HUDEP-2 (cell line): Measurements from ENCODE around the gene SLC35F1.
A peak's percentile ranks its signal among the peaks of the same experiment; 100 is the strongest.
"Not testable (repeated sequence)": the region's sequence is repeated elsewhere in the genome, so short reads cannot be mapped to it uniquely, and the experiment has no call there.

ENCODE experiments used
- DNase-seq, 76 experiments: peaks; one replicate each; lab custom pipeline; 2025; ENCODE audit not compliant: unreplicated experiment in 76 of 76; lab: John Stamatoyannopoulos, UW

SLC35F1 gene

DNA sequence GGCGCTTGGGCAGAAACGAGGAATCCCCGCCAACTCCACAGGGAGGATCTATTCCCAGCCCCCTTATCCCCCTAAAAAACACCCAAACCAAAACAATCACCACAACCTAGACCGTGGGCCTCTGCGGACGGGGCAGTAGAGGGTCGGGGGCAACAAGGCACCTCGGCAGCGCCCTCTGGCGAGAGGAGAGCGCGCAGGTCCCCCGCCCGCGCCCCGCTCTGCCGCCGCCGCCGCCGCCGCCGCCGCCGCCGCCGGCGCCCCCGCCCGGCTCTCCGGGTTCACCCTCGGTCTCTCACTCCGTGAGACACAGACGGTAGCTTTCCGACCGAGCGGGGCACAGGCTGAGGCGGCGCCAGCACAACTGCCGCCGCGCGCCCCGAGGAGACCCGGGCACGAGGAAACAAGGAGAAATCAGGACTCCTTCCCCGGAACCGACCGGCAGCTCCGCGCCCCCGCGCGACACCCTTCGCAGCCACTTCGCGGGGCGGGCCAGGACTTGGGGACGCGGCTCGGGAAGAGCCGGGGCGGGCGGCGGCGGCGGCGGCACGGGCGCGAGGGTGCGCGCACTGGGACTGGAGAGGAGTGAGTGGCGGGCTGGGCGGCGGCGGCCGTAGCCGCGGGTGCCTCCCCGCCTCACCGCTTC, at the start of gene SLC35F1:
Gene SLC35F1, plus strand, starts transcription at position 307 of the 643 bp plus-strand sequence.
- peak in 17 of 76 experiments; percentile 6 to 48 (median 32) for DNase-seq

DNA sequence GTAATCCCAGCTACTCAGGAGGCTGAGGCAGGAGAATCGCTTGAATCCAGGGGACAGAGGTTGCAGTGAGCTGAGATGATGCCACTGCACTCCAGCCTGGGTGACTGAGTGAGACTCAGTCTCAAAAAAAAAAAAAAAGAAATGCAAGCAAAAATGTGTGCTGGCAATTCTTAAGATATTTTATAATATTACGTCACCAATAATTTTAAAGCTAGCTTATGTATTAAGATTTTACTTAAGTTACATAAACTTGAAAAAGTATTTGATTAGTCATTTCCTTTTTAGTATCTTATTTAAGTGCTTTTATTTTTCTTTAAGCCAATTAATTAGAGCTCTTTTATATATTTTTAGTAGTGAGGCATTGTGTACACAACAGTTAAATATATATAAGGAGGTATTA, 48.5 kb upstream of the SLC35F1 start:
- not testable (repeated sequence) for DNase-seq

DNA sequence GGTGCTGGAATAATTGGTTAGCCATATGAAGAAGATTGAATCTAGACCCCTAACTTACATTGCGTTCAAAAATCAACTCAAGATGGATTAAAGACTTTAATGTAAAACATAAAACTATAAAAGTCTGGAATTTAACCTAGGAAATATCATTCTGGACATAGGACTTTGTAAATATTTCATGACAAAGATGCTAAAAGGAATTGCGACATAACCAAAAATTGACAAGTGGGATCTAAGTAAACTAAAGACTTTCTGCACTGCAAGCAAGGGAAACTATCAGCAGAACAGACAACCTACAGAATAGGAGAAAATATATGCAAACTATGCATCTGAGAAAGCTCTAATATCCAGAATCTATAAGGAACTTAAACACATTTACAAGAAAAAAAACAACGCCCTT, 45.5 kb upstream of the SLC35F1 start:
- DNase-seq: no peak

DNA sequence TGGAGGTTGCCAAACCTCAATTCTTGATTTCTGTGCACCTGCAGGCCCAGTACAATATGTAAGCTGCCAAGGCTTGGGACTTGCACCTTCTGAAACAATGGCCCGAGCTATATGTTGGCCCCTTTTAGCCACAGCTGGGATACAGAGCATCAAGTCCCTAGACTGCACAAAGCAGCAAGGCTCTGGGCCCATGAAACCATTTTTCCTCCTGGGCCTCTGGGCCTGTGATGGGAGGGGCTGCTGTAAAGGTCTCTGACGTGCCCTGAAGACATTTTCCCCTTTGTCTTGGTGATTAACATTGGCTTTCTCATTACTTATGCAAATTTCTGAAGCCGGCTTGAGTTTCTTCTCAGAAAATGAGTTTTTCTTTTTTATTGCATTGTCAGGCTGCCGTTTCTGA, 40.5 kb upstream of the SLC35F1 start:
- no peak for DNase-seq

DNA sequence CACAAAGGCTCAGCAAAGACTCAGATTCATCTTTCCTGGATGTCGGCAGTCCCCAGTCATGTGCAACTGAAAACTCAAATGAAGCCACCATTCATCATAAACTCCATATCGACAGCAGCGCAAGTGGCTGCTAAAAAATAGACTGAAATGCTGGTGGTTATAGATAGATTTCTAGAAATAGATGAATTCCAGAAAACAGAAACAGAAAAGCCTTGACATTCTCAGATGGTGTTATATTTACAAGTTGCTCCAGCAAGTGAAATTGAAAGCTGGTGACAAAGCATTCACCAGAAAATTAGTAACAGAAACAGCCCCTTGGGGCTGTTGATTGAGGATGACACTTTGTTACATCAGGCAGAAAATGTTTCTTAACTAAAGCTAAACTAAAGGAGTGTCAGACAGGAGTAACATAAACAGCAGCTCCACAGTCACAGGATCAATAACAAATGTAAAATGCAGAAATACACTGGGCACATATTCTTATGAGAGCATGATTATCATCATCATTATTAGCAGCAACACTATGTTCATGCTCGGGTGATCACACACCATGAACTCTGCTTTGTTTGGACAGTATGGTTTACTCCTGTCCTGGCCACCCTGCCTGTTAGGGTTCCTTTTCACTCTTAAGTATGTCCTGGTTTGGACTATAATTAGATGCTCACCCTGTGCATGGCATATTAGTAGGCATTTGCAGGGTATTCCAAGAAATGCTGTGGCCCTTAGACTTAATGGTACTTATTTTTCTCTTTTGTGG, 36.4 kb upstream of the SLC35F1 start:
- no peak for DNase-seq

DNA sequence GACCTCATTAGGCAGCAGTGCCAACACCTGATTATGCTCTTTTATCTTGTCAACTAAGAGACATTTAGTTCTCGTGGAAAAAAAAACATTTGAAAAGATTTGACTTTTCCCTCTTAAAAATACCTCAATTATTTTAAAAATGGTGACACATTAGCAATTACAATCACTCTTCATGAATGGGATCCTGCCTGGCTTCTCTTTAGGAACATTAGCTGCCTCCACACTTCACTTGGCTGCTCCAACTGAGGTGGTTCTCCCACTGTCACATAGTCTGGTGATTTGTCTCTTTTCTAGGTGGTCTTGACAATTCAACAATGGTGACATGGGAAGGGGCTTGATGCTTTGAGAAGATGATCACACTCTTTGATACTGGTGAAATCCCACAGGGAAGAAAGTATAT, 26.2 kb upstream of the SLC35F1 start:
- DNase-seq: no peak

DNA sequence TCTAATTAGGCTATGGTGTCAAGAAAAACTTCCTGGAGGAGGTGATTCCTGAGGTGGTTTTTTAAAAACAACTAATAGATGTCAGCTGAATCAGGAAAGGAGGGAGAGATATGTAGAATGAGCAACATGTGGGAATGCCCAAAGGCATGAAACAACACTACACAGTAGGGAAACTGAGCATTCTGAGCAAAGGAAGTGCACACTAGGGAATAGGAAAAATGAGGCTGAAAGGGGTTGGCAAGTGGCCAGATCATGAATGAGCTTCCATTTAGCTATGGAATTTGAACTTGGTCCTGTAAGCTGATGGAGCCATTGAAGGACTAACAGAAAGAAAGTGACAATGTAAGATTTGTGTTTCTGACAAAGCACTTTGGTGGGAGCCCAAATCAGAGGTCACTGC, 16.9 kb upstream of the SLC35F1 start:
- DNase-seq: no peak

DNA sequence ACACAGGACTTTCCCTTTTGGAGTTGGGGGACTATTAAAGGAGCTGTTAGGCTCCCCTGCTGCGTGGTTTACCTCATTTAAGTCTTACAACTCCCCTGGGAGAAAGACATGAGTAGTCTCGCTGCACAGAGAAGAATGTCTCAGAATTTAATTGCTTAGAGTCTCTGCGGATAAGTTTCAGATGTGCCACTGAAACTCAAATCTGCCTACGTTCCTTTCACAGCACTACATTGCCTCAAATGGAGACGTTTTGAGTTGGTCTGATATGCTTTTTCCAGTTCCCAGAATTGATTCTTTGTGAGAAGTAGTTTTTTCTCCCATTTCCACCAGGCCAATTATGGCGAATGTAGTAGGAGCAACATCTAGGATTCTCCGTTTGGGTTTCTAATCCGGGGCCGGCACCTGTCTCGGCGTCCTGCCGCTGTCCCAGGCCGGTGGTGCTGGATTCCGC, 532 bp upstream of the SLC35F1 start:
- DNase-seq: peak in 2 of 76 experiments; percentile 32 to 33

DNA sequence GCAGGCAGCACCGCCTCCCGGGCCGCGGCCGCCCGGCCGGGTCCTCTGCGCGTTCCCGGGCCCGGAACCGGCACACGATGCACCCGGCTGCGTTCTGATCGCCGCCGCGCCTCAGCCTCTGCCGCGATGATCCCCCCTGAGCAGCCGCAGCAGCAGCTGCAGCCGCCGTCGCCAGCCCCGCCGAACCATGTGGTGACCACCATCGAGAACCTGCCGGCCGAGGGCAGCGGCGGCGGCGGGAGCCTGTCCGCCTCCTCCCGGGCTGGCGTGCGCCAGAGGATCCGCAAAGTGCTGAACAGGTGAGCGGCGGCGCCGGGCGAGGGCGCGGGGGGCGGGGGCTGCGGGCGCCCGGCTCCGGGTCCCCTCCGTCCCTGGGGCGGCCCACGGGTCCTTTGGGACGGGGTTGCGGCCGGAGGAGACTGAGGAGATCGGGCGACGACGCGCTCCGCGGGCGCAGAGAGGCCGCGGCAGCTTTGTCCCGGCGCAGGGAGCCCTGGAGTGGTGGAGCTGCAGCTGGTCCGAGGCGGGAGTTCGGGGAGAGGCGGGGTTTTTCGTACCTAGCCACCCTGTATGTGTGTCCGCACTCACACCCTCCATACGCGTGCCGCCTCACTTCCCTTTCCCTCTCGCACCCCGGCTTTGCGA, 659 bp downstream of the SLC35F1 start:
- no peak for DNase-seq

DNA sequence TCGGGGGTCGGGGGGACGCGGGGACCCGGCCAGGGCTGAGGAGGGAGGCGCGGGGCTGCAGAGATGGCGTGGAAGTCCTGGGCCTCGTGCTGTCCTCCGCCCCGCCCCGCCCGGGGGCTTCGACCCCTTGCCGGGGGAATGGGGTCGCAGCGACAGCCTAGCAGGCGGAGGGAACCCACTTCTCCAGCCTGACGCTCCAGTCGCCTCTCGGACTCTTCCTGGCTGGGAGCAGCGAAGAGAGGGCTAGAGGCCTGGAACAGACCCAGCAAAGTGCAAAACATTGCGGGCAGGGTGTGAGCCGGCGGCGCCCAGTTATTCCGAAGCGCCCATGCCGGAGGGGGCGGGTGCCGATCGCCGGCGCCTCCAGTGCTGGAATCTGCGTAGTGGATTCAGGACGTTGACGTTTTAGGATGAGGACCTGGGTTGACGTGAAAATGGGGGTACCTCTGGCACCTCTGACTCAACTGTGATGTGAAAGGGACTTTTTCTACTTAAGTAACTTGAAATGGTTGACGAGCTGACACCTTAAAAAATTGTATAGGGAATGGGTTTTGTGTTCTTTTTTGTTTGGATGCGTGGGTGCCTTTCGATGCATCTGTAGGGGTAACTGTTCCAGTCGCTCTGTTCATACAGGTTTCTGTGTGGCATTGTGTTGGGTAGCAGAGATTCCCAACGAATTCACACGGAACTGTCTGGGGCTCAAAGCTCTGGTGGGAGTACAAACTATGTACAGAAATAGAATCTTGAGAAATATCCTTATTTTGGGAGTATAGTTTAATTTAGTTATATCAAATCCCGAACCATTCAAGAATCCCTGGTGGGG, 1.4 kb downstream of the SLC35F1 start:
- no peak for DNase-seq

DNA sequence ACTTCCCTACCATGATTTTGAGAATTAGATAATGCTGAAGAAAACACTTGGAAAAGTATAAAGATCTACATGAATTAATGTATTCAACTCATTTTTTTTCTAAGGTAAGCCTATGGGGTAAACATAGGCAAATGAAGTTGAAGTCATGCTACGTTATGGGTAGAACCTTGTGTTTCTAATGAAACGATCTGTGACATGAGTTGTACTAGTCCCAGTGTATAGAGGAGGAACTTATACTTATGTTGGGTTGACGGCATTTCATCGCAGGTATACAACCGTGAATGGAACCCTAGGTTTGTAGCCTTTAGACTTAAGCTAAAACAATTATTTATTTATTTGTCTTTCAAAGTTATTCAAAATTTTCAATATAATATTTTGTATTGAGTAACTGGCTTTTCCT, 2.6 kb downstream of the SLC35F1 start:
- DNase-seq: no peak

DNA sequence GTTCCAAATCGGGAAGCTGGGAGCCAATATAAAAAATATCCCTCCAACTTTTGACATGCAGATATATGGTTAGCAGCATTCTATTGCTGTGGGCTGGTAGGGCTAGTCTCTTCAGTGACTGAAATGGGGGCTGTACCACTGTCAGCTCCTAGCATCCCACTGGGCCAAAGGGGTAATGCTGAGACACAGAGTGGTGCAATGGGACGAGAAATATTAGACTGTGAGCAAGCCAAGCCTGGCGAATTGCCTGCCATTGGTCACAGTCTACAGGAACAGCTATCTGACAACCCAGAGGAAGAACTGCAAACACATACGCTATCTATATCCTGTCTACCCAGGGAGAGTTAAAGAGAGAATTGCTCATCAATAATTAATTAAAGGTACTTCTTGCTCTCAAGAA, 3.5 kb downstream of the SLC35F1 start:
- DNase-seq: no peak

DNA sequence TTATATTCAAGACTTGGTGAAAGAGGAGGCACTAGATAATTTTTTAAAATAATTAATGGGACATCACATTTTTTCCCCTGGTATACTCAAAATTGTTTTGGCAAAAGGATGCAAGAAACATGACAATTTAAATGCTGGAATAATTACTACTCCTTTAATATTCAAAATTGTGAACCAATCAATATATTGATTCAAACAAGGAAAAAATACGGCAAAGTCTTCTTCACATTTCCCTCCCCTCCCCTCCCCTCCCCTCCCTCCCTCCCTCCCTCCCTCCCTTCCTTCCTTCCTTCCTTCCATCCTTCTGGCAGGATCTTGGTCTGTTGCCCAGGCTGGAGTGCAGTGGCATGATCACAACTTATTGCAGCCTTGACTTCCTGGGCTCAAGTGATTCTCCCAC, 4.1 kb downstream of the SLC35F1 start:
- no peak for DNase-seq

DNA sequence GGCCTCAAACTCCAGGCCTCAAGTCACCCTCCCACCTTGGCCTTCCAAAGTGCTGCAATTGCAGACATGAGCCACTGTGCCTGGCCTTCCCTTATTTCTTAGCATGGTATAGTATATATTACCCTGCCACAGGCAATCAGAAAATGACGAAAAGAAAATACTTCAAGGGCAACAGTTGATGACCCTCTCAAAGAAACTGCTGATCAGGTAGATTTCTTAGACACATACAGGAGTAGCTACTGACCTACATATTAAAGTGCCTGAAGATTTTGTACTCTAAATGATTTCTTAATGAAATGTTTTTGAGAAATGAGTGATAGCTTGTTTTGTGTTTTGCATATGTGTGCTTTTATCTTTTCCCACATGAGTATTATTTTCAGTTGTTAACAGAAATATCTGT, 4.6 kb downstream of the SLC35F1 start:
- DNase-seq: no peak

DNA sequence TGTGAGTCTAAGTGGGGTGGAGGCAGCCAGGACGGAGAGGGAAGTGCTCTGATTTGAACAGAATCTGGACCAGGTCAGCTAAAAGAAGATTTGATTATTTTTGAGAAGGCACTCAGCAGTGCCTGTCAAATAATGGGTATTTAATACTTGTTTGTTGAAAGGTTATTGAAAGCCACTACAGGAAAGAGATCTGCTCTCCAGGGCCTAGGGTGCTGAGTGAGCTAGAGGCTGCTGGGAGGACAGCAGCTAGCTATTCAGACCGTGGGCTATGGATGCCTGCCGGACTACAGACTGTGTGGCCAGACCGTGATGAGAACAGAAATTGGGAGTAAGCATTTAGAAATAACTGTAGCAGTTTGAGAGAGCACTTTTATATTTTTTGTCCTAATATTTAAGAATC, 8.8 kb downstream of the SLC35F1 start:
- no peak for DNase-seq

DNA sequence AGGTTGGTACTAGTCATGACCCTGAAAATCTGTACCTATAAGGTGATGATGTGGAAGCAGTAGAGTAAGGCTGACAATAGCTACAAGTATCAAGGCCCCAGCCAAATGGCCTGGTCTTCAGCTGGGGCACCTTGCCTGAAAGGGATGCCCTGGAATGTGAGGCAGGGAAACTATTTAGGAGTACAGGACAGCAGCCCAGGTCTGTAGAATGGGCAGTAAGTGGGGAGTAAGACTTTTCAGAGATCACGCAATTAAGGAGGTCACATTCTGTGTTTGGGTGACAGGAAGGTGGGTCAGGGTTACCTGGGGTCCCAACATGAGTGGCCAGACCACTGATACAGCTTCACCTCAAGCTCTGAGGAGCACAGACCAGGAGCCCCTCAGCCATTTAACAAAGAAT, 9.4 kb downstream of the SLC35F1 start:
- no peak for DNase-seq

DNA sequence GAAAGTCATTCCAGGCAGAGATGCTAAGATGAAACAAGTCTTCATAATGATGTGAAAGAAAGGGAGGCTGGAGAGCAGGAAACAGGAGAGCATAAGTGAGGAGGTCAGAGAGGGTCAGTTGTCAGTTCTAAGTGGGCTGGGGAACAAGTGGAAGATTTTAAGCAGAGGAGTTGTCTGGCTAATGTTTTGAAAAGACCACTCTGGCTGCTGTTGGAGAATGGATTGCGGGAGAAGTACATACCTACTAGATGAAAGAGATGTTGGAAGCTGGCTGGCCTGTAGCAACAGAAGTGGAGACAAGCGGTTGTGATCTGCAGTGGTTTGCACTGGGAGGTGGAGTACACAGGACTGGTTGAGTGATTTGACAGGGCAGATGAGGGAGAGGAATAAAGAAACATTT, 10.1 kb downstream of the SLC35F1 start:
- DNase-seq: no peak

DNA sequence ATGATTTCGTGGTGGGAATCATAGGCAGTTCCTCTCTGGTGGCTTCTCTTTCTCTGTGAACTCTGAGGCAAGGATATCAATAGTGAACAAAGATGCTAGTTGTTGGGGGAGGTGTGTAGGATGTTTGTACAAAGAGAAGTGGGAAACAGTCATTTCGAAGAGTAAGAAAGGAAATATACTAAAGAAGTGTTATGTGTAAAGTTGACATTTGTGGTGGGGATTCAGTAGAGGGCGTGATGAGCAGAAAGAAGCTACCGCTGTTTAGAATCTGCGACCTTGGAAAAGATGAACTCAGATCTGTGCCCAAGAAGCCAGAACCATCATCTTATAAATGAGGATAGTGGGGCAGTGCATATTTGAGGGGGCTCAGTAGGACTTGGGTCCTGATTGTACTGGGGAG, 11.4 kb downstream of the SLC35F1 start:
- no peak for DNase-seq

DNA sequence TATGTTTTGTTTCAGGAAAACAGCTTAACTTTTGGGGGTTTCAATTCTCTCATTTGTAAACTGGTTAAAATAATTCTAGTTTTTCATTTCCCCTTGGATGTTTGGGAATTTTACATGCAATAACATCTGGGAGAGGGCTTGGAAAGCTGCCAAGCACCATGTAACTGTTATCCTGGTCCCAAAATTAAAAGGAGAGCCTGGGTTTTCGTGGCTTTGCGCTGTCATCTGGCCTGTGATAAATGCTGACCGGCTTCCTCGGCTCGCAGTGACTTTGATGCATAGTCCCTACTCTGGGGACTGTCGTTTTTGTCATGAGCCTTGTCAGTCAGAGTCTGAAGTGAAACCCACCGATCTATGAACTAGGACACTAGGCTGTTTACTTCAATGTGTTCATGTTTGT, 12.2 kb downstream of the SLC35F1 start:
- DNase-seq: no peak

DNA sequence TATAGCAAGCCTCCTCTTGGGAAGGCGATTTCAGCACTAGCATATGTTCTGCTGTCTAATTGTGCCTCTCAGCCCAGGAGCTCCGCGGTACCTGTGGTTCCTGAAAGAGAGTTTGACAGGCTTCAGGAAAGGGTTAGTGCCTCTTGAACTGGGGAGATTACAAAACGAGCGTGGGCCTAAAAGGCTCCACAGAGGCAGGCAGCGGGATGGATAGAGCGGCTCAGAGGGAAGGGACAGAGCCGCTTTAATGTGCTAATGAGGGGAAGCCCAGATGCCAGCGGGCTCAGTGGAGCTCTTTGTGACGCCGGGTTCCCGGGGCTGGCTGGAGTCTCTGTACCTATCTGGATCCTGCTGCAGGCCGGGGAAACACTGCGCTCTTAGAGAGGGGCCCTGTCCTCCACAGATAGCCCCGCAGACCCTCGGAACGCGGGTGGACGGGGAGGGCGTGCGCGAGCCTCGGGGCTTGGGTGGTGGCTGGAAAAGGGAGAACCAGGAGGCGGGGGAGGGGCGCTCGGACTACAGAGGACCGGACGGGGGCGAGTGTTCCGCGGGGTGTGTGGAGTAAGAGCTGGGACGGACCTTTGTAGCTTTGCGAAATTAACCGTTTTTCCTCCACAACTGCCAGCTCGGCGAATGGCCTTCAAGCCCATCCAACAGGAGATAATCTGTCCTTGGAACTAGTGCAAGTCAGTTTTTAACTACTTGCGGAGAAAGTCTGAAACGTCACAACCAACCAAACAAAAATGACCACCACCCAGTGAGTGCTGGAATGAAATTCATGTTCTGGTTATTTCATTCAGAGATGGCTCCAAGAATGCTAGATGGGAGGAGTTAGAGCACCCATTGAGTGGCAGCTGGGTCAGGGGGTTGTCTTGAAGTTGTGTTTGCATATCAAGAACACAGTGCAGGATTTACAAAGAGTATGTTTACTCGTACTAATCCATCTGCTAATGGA, 13.0 kb downstream of the SLC35F1 start:
- no peak for DNase-seq
